NCI-H1092 treated with DMSO at 0.1 percent for 48 hours (cell line): ENCODE results near the gene CENPM.

Experiments used
- DNase-seq: peaks from one replicate; lab custom pipeline; 2025; lab: John Stamatoyannopoulos, UW

The CENPM gene

DNA sequence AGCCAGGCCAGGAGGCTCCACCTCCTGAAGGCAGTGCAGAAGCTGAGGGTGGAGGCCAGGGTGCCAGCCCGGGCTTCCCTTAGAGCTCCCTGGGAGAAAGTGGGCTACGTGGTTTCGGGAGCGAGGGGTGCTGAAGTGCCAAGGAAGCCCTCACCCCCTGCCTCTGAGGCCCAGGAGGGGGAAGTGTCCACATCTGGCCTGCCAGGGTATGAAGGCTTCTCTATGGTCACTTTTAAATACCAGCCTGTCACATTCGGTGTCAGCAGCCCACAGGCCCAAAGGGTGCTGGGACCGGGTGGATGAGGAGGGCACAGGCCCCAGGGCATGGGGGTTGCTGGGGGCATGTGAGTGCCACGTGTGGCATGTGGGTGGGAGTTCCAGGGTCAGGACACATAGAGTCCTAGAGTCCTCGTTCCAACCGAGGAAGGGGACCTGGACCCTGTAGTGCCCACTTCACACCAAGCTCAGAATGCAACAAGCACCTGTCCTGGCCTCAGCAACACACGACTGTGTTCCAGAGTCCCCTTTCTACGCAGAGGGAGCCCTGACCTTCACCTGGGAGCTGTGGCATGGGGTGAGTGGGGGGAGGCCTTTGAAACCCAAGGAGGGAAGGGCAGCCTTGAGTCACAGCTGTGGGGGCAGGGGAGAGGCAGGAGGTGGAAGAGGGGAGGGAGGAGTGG is 33.8 kb downstream of the CENPM start:
- DNase-seq, result no peak

DNA sequence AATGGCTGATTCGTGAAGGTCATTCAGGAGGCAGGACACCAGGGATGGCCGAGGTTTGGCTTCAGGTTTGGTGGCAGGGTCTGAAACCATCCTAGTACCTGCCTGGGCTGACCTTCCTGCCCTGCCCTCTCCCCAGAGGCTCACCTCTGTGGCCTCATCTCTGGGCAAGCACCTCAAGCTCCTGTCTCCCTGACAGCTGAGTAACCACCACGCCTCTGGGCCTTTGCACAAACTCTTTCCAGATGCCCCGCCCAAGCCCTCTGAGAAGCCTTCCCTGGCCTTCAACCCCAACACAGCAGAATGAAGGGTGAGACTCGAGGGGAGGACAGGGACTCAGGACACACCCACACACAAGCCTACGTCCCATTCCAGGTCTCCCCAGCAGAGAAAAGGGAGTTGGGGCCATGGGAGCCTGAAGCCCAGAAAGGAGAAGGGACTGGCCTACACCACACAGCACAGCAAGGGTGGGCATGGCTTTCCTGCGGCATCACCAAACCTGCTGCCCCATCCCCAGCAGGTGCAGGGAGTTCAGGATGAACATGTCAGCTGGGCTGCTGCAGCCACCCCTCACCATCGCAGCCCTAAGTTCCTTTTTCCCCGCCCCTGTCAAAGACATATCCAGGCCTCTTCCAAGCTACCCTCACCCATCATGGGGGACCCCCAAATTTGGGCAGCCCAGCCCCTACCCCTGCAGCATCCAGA is 34.5 kb downstream of the CENPM start:
- DNase-seq, result no peak

DNA sequence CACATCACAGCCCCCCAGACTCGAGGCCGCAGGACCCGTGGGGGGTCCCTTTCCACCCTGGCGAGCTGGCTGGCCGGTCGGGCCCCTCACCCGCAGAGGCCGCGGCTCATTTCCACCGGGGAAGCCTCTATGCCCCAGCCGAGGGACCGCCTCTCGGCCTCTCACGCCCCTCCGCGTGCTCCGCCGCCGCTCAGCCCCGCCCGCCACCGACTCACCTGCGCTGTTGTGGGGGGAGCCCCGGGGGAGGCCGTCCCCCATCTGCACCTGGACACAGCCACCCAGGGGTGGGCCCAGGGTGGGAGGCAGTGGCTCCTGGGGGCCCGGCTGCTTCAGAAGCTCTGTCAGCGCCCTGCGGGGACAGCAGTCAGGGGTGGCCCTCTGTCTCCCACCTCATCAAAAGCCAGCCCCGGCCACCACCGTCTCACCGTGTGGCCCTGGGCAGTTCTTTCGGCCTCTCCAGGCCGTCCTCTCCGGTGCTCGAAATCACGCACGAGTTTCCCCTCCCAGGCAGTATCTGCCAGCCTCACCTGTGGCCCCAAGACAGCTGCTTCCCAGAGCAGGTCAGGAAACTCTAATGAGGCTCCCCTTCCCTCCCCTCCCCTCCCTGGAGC is 35.8 kb downstream of the CENPM start:
- no peak for DNase-seq

DNA sequence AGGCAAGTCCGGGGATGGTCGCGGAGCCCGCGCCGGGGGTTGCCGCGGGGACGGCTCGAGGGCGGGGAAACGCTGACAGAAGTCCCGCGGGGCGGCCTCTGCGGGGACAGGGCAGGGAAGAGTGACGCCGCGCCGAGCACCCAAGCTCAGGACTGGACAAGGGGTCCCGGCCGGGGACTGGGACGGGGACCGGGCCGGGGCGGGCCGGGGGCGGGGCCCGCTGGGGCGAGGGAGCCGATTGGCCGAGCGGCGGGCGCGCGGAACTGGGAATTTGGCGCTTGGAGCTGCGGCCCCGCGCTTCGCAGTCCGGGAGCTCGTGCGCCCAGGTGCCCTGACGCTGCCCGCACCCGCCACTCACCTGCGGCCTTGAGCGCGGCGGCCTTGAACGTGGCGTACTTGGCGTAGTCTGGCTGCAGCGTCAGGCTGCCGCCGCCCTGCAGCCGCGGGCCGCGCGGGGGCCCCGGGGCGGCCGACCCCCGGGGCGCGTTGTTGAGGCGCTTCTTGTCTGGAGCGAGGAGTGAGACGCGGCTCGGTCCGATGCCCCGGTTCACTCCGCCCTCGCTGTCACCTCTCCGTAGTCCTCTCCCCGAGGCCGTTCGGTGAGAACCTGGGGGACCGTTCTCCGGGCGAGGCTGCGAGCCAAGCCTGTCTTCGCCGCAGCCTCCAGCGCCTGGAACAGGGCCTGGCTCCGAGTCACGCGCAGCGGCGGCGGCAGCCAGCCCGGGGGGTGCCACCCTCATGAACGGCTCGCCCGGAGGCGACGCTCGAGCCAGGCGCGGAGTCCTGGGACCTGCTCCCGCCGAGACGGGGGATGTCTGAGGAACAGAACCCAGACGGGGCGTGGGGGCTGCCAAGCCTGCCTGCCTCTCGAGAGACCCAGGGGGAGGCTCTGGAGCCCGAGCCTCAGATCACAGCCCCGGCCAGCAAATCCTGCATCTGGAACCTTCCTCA is 36.6 kb downstream of the CENPM start:
- no peak for DNase-seq

DNA sequence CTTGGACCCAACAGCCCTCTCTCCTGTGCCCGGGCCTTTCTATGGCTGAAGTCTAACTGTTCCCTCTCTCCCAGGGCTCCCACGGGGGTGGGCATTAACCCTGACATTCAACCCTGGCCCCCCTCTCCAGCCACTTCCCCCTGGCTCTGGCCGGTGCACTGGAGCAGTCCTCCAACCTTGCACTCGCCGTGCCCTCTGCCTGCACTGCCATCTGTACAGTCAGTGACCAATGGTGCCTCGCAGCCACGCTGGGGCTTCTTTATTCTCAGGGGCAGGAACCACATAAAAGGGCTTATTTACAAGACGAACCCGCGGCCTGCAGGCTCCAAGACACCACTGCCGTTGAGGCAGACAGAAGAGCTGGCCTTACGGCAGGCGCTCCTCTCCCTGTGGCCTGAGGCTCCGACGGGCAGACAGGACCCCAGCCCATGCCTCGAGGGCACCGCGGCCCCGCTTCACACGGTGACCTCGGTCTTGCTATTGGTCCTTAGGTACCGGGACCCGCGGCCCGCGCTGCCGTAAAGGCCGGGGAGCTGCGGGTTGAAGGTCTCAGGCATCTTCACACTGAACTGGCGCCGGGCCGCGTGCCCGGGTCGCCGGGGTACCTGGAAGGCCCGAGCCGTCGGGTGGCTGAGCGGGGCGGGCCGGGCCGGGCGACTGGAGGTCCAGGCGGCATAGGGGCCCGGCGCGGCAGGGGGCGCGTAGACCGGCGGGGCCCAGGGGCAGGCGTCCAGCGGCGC is 37.5 kb downstream of the CENPM start:
- DNase-seq, result no peak

DNA sequence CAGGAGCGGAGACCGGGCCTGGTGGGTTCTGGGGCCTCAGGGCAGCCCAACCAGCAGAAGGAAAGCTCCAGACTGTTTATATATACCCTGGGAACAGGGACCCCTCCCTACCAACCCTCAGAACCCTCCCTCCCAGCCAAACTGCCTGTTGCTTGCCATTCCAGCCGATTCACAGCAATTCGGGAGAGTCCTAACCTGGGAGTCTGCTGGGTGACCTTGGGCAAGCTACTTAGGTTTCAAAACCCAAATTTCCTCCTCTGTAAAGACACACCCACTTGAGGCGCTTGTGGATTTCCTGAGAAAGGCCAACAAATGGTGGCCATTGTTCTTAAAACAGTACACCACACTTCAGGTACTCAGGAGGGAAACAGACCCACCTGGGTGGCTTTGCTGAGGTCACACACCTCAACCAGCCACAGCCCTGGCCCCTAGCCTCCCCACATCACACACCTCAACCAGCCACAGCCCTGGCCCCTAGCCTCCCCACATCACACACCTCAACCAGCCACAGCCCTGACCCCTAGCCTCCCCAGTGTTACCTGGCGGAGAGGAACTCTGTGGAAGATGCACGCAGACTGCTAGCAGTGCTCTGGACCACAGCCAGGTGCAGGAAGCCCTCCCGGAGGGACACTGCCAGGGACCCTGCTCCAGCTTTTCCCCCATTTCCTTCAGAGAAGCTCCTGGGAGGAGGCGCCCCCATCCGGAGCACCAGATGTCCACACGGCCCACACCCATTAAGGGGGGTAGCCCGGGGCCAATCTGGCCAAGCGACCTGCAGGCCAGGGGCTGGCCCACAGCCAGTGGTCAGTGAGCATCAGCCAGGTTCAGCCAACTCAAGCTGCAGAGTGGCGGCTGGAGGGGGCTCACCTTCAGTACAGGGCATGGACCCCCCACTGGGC is 38.3 kb downstream of the CENPM start:
- no peak for DNase-seq

DNA sequence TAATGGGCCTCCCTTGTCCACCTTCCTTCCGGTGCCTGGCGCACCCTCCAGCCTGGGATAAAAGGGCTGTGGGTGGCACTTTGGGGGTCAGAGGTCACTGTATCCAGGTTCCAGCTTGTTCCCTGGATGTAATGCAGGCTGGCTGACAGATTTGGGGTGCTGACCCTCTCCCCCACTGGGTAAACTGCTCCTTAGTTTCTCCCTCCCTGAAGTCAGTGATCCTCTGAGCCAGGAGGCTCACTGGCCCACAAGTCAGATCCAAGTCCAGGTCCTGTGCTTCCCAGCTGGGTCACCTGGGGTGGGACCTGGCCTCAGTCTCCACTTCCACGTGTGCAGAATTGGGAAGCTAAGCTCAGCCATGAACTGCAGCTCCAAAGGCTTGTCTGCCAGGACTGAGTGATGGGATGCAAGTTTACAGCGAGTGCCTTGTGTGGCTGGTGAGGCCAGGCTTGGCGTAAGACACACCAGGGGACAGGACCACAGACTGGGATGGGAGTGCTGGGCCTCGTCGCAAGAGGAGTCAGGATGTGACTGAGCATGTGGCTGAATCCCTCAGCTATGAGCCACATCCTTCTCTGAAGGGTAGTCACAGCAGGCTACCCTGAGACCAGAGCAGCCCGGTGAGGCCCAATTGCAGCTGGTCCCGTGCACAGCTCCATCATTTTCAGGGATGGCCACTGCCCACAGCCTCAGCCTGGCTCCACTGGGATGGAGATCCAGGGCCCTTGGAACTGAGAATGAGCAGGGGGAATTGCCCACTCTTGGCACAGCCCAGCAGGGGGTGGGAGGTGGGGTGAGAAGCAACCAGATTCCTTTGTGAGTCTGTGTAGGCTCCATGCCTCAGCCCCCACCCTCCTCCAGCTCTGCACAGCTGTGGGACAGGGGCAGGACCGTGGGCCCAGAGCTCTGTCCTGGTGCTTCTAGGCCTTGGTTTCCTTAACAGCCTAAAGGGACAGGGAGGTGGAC is 39.2 kb downstream of the CENPM start:
- no peak for DNase-seq

DNA sequence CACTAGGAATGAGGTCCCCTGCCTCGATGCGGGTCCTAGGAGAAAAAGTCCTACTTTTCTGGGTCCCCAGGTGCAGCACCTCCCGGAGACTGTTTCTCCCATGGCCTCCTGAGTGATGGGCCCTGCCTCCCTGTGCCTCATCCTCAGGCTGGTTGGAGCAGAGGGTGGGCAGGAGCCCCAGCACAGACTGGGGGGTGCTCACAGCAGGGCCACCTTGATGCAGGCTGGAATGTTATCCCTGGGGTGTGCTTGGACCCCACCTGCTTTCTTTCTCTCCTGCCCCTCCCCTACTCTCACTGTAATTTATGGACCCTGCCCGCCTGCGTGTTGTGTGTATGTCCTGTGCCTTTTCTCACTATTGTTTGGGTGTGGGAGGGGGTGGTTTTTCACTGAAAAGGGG is 40.1 kb downstream of the CENPM start:
- DNase-seq, result no peak

DNA sequence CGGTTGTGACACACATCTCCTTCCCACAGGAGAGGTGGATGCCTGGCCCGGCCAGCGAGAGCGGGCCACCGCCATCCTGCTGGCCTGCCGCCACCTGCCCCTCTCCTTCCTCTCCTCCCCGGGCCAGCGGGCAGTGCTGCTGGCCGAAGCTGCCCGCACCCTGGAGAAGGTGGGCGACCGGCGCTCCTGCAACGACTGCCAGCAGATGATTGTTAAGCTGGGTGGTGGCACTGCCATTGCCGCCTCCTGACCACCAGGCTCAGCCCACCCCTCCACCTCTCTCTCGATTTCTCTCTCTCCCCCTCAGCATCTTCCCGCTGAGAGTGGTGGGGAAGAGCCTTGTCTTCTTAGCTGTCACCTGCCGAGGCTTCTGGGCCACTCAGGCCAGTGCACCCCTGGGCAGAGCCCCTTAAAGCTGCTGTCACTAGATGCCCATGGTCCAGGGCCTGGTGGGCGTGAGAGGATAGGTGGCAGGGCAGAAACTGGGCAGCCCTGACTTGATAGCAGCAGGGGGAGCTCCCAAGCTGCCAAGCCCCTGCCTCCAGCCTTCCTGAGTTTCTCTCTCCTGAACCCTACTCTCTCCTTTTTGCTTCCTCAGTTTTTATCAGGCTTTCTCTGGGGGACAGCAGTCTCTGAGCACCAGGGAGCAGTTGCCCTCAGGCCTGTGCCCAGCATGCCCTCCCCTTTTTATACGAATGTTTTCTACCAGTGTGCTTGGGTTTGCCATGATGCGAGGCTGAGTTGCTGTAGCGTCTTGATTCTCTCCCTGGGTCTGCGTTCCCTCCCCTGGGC is 41.3 kb downstream of the CENPM start:
- DNase-seq, result no peak

DNA sequence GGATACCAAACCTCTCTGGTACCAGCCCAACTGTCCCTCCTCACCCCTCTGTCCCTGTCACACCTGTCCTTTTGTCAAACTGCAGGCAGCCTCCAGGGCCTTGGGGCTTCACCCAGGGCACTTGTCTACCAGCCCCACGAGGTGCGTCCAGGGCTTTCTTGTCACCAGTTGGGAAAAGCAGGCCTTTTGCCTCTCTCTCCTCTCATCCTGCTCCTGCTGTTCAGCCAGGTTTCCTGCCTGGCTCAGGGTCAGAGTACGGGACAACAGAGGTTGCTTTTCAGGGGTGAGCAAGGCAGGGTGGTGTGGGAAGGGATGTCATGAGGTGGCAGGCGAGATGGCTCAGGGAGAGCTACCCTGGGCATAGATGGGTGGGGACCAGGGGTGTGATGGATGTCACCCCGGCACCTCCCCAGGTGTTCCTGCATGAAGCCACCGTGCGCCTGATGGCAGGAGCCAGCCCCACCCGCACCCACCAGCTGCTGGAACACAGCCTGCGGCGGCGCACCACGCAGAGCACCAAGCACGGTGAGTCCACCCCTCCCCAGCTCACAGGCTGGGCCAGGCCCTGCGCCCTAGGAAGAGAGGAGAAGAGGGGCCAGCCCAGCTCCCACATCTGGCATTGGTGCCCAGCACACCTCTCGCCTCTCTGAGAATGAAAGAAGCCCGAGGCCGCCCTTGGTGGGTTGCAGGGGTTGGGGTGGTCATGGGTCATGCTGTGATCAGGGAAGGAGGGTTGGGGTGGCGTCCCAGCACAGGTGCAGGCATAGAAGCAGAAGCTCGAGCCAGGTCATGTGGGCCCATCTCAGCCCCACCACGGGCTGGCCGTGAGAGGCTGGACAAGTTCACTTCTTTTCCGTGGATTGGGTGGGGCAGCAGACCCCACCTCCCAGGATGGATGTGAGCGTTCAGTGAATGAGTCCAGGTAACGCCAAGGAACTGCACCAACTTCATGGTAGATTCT is 42.2 kb downstream of the CENPM start:
- DNase-seq, result no peak

DNA sequence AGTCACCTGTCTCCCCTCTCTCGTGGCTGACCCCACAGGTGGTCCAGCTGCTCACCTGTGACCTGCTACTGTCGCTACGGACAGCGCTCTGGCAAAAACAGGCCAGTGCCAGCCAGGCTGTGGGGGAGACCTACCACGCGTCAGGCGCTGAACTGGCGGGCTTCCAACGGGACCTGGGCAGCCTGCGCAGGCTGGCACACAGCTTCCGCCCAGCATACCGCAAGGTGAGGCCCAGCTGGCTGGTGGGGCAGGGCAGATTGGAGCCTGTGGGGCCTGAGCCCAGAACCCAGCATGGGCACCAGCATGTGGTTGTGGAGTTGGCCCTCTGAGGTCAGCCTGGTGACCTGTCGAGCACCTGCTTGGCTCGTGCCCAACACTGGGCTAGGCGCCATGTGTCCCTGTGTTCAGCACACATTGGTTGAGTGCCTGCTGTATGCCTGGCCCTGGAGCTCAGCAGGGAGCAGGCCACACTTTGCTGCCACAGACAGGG is 44.0 kb downstream of the CENPM start:
- peak; percentile 82 for DNase-seq

DNA sequence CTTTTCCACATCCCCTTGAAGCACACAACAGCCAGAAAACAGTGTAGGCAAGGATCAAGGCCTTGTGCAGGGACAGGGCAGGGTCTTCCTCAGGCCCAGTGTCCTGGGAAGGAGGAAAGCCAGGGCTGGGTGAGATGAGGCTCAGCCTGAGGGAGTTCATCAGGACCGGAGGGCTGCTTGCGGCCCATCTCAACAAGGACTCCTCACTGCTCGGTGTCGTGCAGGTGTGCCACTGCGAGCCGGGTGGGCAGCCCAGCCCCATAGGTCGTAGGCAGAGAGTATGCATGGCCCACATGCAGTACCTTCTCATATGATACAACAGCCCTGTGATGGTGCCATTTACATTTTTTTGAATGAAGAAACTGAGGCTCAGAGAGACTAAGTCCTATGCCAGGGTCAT is 44.9 kb downstream of the CENPM start:
- no peak for DNase-seq

DNA sequence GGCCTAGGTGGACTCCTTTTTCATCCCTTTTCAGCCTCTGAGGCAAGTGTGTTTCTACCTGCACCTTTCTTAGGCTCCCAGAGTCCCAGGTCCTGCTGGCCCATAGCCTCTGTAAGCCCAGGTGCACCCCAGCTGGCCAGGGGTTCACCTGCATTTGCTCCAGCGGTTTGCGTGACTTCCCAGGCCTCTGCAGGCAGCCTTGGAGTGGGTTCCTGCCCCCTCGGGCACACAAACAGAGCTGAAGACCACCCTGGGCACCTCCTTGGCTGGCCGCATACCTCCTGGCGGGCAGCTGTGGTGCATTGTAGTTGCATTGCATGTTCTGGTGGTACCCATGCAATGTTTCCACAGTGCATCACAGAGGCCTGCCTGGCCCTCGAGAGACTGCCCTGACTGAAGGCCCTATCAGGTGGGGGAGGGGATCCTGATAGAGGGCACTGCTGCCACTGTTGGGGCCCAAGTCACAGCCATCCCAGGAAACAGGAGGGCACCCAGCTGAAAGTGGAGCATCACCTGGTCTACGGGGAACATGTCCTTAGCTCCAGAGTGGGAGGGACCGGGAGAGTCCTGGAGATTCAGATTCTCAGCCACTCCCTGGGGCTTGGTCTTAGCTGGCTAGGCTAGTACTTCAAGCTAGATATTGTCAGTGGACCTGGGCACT is 46.2 kb downstream of the CENPM start:
- DNase-seq, result no peak

DNA sequence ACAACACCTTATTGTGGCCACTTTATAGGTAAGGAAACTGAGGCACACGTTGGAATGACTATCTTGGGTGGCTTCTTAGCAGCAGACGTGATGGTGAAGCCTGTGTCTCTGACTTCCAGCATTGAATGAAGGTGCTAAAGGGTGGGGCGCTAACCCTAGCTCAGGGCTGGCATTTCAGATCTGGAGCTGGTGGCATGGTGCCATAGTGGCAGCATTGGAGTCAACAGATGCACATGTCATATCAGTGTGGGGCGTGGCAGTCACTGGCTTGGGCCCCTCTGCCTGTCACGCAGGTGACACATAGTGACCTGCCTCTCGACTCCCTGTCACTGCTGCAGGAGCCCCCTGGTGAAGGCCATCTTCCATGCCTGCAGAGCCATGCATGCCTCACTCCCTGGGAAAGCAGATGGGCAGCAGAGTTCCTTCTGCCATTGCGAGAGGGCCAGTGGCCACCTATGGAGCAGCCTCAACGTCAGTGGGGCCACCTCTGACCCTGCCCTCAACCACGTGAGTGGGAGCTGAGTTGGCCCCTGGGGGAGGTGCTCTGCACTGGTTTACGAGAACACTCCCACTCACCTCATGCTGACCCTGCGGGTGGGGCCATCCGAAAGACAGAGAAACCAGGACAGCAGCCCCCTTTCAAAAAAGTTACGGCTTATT is 46.8 kb downstream of the CENPM start:
- no peak for DNase-seq

DNA sequence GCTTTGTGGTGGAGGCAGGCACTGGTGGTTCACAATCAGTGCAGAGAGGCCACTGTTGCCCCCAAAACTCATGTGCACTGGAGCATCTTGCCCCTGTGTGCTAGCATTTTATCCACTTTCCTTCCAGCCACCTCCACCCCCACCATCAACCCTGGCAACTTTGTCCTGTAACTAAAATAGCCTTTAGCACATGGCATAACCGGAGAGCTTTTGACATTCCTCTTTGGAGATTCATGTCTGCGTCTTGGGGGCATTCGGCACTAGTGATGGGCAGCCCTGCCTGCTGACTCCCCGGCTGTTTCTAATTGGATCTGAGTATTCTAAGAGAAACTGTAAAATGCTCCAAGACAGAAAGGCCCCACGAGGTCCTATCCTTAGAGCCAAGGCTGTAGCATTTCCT is 47.8 kb downstream of the CENPM start:
- DNase-seq, result no peak

DNA sequence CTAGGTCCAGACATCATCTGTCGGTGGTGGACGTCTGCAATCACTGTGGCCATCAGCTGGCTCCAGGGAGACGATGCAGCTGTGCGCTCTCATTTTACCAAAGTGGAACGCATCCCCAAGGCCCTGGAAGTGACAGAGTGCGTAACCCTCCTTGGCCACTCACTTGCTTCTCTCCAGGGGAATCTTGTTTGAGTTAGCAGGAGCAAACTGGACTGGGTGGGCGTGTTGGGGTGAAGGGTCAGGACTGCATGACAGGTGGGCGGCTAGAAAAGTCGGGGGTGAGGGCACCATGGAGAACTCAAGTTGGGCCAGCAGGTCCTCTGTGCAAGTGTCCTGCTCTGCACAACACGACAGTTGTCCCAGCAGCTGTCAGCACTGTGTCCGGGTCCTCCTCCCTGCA is 48.3 kb downstream of the CENPM start:
- DNase-seq, result no peak
